Keratinocyte (primary cell): ENCODE data around the gene CBLB. TPM values are rescaled to one million over a fixed set of nuclear protein-coding genes. Genes with fewer than 3 reads are reported as not detected.
A peak's percentile ranks its signal among the peaks of the same experiment; 100 is the strongest.

Experiments used
- DNase-seq: peaks from one replicate; pipeline ENCODE4 v3.0.0-alpha.2; 2011; ENCODE audit warnings: low read depth, missing footprints, low spot score
- FAIRE-seq: peaks from 2 replicates; lab custom pipeline; 2011; peaks lifted over from hg19 to GRCh38; lab: Jason Lieb, UNC
- H2AFZ ChIP-seq: 2 replicates; pipeline ENCODE4 v1.6.0; 2012; ENCODE audit warnings: low read length, control low read depth, inconsistent platforms; ENCODE audit not compliant: control insufficient read depth
- H3K27ac ChIP-seq: 2 replicates; pipeline ENCODE4 v1.5.1; 2011; ENCODE audit warnings: low read length; ENCODE audit not compliant: control insufficient read depth, insufficient read depth
- H3K27me3 ChIP-seq: 3 replicates; pipeline ENCODE4 v1.6.0; 2011; ENCODE audit warnings: low read length; ENCODE audit not compliant: control insufficient read depth, insufficient read depth; ENCODE audit errors: extremely low read depth
- H3K36me3 ChIP-seq, 2 experiments: 2 replicates in 1 of 2; 3 replicates in 1 of 2; pipeline ENCODE4 v1.5.1; 2011; ENCODE audit warnings: low read length in 2 of 2, mild to moderate bottlenecking in 1 of 2; ENCODE audit not compliant: control insufficient read depth in 2 of 2, insufficient read depth in 2 of 2; ENCODE audit errors: extremely low read depth in 1 of 2
- H3K4me1 ChIP-seq: 3 replicates; pipeline ENCODE4 v1.5.1; 2011; ENCODE audit warnings: low read length; ENCODE audit not compliant: control insufficient read depth, insufficient read depth; ENCODE audit errors: extremely low read depth
- H3K4me2 ChIP-seq: 3 replicates; pipeline ENCODE4 v1.6.0; 2011; ENCODE audit warnings: low read depth, low read length; ENCODE audit not compliant: control insufficient read depth, insufficient read depth; ENCODE audit errors: extremely low read depth
- H3K4me3 ChIP-seq, 3 experiments: fragments of 200-600 bp in 1 of 3; sonication (generic) in 1 of 3; 2 replicates in 2 of 3; 3 replicates in 1 of 3; pipeline ENCODE4 v1.5.1; 2011 to 2016; ENCODE audit warnings: low read length in 3 of 3, mild to moderate bottlenecking in 3 of 3, control low read depth in 2 of 3, inconsistent platforms in 1 of 3, low read depth in 1 of 3, mixed read lengths in 1 of 3, mixed run types in 1 of 3, moderate library complexity in 1 of 3; ENCODE audit not compliant: control insufficient read depth in 2 of 3, insufficient read depth in 2 of 3; ENCODE audit errors: extremely low read depth in 1 of 3
- H3K79me2 ChIP-seq: 2 replicates; pipeline ENCODE4 v1.6.0; 2012; ENCODE audit warnings: low read length; ENCODE audit not compliant: control insufficient read depth, insufficient read depth
- H3K9ac ChIP-seq: 3 replicates; pipeline ENCODE4 v1.6.0; 2011; ENCODE audit warnings: low read length; ENCODE audit not compliant: control insufficient read depth, insufficient read depth; ENCODE audit errors: extremely low read depth
- H3K9me1 ChIP-seq: 3 replicates; pipeline ENCODE4 v1.6.0; 2011; ENCODE audit warnings: low read length; ENCODE audit not compliant: control insufficient read depth, insufficient read depth; ENCODE audit errors: extremely low read depth
- H3K9me3 ChIP-seq: 2 replicates; pipeline ENCODE4 v1.5.1; 2012; ENCODE audit warnings: low read depth, low read length; ENCODE audit not compliant: control insufficient read depth
- H4K20me1 ChIP-seq: 3 replicates; pipeline ENCODE4 v1.6.0; 2011; ENCODE audit warnings: low read length; ENCODE audit not compliant: control insufficient read depth, insufficient read depth; ENCODE audit errors: extremely low read depth
- EZH2 ChIP-seq: IDR thresholded peaks from one replicate; pipeline ENCODE4 v1.6.1; 2012; ENCODE audit warnings: inconsistent platforms, mild to moderate bottlenecking, low read length, moderate library complexity
- dilution Hi-C: fragments of 300-500 bp; cut with MboI; formaldehyde crosslinking; loops from one replicate; pipeline ENCODE4 v1.7.0; 2020; ENCODE audit warnings: low sequenced_read_pairs; ENCODE audit not compliant: extremely low pct_ligation_motif_present
- polyA plus RNA-seq, 5 experiments: library from polyadenylated mRNA; depleted of rRNA in 3 of 5; stranded (reverse) in 3 of 5; stranded (forward) in 1 of 5; unstranded in 1 of 5; fragments of >200 nt; gene quantifications; 1 replicate in 1 of 5; 2 replicates in 3 of 5; 3 replicates in 1 of 5; pipeline versions ENCODE4 v1.2.1 to v1.2.3, GENCODE V29; 2011 to 2012; ENCODE audit warnings: missing spikeins in 2 of 5, low read depth in 1 of 5, low replicate concordance in 1 of 5
- TF ChIP-seq, protein P1 (sequence below), 3 experiments: IDR thresholded peaks in 1 of 3; conservative IDR thresholded peaks in 1 of 3; optimal IDR thresholded peaks in 1 of 3; 2 replicates in 2 of 3; 3 replicates in 1 of 3; pipeline versions ENCODE3 to v1.5.1; 2011; ENCODE audit warnings: low read length in 3 of 3, mild to moderate bottlenecking in 3 of 3, moderate library complexity in 2 of 3, control low read depth in 1 of 3, inconsistent platforms in 1 of 3; ENCODE audit not compliant: insufficient read depth in 2 of 3; ENCODE audit errors: extremely low read depth in 1 of 3

The CBLB gene
- polyA plus RNA-seq, 1 donor (not counting 4 experiments of a cell fraction or from before 2014, with no cell fraction given), result 13.6 TPM

DNA sequence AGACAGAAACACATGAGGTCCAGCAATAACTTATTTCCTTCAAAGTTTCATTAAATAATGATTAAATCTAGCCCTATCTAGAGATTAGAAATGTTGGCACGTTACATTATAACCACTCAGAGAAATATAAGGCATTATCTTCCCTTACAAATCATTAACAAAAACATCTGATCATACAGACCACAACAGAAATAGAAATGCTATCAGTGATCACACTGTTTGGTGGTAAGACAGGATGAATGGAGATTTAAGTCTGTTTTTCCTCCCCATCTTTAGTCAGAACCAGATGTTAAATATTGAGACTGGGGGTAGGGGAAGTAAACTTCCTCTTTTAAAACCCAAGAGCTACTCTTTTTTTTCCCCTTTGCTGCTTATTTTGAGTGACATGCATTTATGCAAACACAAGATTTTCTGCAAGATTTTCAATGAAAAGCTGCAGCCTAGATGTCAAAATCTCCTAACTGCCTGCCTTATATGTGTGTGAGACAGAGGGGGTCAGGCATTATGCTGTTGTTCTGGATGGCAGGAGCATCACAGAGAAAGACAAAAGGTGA is 70.4 kb downstream of the CBLB start:
- TF ChIP-seq, protein P1, sequence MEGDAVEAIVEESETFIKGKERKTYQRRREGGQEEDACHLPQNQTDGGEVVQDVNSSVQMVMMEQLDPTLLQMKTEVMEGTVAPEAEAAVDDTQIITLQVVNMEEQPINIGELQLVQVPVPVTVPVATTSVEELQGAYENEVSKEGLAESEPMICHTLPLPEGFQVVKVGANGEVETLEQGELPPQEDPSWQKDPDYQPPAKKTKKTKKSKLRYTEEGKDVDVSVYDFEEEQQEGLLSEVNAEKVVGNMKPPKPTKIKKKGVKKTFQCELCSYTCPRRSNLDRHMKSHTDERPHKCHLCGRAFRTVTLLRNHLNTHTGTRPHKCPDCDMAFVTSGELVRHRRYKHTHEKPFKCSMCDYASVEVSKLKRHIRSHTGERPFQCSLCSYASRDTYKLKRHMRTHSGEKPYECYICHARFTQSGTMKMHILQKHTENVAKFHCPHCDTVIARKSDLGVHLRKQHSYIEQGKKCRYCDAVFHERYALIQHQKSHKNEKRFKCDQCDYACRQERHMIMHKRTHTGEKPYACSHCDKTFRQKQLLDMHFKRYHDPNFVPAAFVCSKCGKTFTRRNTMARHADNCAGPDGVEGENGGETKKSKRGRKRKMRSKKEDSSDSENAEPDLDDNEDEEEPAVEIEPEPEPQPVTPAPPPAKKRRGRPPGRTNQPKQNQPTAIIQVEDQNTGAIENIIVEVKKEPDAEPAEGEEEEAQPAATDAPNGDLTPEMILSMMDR (optimal IDR thresholded peaks at IDR 0.05 in 1 of 3, IDR thresholded peaks at IDR 0.05 in 1 of 3, conservative IDR thresholded peaks at IDR 0.05 in 1 of 3; ENCODE audit: extremely low read depth in 1 of 3, insufficient read depth in 2 of 3, low read length in 3 of 3), result no peak
- no peak for TF ChIP-seq EZH2
- H3K4me1 ChIP-seq, result peaks cover 15% of the 10 kb centered on the region
- no peak overlapping the region for H2AFZ ChIP-seq
- no peaks in the 10 kb centered on the region for H3K36me3 ChIP-seq
- no peaks in the 10 kb centered on the region for H3K27me3 ChIP-seq
- DNase-seq (no peak), FAIRE-seq (peak; percentile 53)
- no peaks in the 10 kb centered on the region for H3K9me1 ChIP-seq
- H3K27ac ChIP-seq, result no peak overlapping the region
- no peak overlapping the region for H3K9ac ChIP-seq
- H3K9me3 ChIP-seq, result no peaks in the 10 kb centered on the region
- dilution Hi-C loops, result no loop called here
- H3K79me2 ChIP-seq, result no peaks in the 10 kb centered on the region
- no peaks in the 10 kb centered on the region for H4K20me1 ChIP-seq
- no peak overlapping the region for H3K4me3 ChIP-seq
- no peak overlapping the region for H3K4me2 ChIP-seq

GRCh38 chr3:105793040-105793439 is 75.8 kb downstream of the CBLB start:
- H3K4me1 ChIP-seq, result peaks cover 4% of the 10 kb centered on the region
- no peak overlapping the region for H3K27ac ChIP-seq
- H2AFZ ChIP-seq, result no peak overlapping the region
- TF ChIP-seq, protein P1 (optimal IDR thresholded peaks at IDR 0.05 in 1 of 3, IDR thresholded peaks at IDR 0.05 in 1 of 3, conservative IDR thresholded peaks at IDR 0.05 in 1 of 3; ENCODE audit: extremely low read depth in 1 of 3, insufficient read depth in 2 of 3, low read length in 3 of 3), result no peak
- no peak for TF ChIP-seq EZH2
- FAIRE-seq, result no peak
- H3K9me1 ChIP-seq, result no peaks in the 10 kb centered on the region
- no peaks in the 10 kb centered on the region for H3K36me3 ChIP-seq
- no peaks in the 10 kb centered on the region for H3K79me2 ChIP-seq
- no peaks in the 10 kb centered on the region for H3K27me3 ChIP-seq
- no peak overlapping the region for H3K9ac ChIP-seq
- H3K9me3 ChIP-seq, result no peaks in the 10 kb centered on the region
- dilution Hi-C loops, result no loop called here
- no peak for DNase-seq
- H3K4me3 ChIP-seq, result no peak overlapping the region
- no peaks in the 10 kb centered on the region for H4K20me1 ChIP-seq
- H3K4me2 ChIP-seq, result no peak overlapping the region
